ENCODE results near the gene ZNF500.

ZNF500 gene

GRCh38 chr16:4701791-4702465 lies 65.0 kb downstream of the ZNF500 start:
- peak; percentile 19 for DNase-seq

DNA sequence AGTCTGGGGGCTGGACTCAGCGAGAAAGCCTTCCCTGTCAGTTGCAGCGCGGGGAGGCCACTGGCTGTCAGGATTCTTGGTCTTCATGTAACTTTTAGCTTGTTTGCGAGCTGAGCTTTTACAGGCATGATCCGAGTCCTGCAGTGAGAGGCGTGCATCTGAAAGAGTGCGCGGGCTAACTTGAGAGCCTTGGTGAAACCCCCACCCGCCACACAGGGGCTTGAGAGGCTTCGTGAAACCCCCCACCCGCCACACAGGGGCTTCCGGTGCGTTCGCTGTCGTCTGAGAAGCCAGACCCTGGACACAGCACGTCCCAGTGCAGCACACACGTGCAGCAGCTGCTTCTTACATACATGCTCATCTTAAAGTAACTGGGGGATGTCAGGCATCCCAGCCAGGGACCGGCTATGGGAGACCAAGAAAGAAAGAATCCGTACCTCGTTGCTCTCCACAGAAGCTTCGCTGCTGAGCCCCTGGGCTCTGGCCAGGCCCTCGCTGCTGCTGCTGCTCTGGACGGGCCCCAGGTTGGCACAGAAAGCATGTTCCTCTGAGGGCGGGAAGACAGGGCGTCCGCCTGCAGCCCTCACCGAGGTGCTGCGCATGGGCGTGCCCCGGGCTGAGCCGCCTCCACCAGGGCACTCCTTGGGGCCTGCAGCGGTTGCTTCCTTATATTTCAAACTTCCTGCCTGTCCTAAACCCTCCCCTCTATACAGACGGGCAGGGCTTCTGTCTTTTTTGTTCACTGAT lies 65.8 kb downstream of the ZNF500 start:
- no peak for DNase-seq

- DNase-seq = no peak
Measured at GRCh38 chr16:4700380-4700996, 66.5 kb downstream of the ZNF500 start.

GRCh38 chr16:4699046-4699556 lies 67.9 kb downstream of the ZNF500 start:
- no peak for DNase-seq

DNA sequence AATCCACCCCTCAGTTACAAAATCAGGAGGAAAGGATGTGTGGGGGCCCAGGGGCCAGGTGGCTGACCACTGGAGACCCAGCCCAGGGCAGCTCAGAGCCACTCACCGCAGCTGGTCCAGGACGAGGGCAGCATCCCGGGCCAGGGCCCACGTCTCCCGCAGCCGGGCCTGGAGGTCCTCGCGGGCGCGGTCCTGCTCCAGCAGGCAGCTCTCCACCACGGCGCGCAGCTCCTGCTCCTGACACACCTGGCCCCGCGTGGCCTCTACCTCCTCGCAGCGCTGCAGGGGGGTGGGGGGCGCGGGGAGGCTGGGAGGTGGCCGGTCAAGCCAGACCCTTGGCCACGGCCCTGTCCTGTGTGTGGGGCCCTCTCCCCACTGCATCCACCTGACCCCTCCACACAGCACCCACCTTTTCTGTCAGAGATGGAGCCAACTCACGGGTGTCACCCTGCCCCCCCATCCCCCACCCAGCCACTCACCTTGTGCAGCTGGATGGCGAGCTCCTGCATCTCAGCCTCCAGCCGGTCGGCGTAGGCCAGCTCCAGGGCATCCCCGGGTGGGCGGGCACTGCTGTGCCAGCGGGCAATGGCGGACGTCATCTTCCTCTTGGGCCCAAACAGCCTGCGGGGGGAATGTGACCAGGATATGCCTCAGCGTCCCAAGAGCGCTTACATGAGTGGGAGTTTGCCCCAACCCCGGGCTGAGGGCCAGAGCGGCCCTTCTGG lies 68.5 kb downstream of the ZNF500 start:
- DNase-seq = peak; percentile 21
